AG04449 (cell line): ENCODE results near the gene SIPA1L3.
A peak's percentile ranks its signal among the peaks of the same experiment; 100 is the strongest.

Experiments used
- CTCF ChIA-PET: fragments of 350-600 bp; formaldehyde crosslinking; extraction: SDS; loops from one replicate; lab custom pipeline; 2021; ENCODE audit warnings: antibody characterized with exemption; lab: Yijun Ruan, JAX
- POLR2A ChIA-PET: fragments of 400-600, 350-600 bp; formaldehyde crosslinking; extraction: SDS; loops from one replicate; lab custom pipeline; 2020; ENCODE audit warnings: antibody characterized with exemption, inconsistent platforms; lab: Yijun Ruan, JAX
- DNase-seq: peaks from one replicate; pipeline ENCODE4 v3.0.0-alpha.2; 2010; ENCODE audit warnings: low read depth, low spot score
- H3K4me3 ChIP-seq: 2 replicates; pipeline ENCODE4 v1.5.1; 2011; ENCODE audit warnings: low read depth, mild to moderate bottlenecking, control low read depth, low read length
- TF ChIP-seq, protein P1 (sequence below): IDR thresholded peaks from one replicate; pipeline ENCODE4 v1.5.1; 2011; ENCODE audit warnings: mild to moderate bottlenecking, moderate library complexity, low read length, control low read depth, inconsistent platforms; ENCODE audit not compliant: insufficient read depth; ENCODE audit errors: missing control alignments

The SIPA1L3 gene

DNA sequence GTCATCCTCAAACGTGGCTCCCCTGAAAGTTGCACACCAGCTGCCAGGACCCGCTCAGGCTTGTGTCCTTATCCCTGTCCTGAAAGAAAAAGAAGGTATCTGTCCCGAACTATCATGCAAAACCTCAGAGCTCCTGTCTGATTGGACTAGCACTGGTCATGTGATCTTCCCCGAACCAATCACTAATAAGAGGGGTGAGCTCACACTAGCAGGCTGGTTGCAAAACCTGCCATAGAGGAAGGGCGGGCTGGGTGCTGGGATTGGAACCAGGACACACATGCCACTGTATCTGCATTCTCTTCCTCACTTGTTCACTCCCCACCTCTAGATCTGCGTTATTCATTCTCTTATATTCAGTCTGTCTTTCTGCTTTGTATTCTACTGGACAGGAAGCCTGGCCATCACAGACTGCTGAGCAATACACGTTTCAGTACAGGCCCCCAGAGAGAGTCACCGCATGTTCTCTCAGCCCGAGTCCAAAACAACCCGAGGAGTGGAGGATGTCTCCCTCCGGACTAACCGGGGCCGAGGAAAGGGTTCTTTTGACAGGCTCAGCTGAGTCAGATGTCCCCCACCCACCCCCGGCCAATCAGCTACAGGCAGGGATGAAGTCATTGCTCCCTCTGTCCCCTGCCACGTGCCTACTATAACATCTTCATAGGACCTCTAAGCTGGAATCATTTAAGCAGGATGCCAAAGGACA is 97.7 kb downstream of the SIPA1L3 start:
- ChIA-PET POLR2A (interaction anchor here (0.6 to 2.7 kb wide), 11 partner anchors 10 to 370 kb away, joined by 3 to 21 read pairs (median 4); partner anchors contain the start of genes PSMD8, SIPA1L3 and WDR87), CTCF (interaction anchor here (1.0 to 3.8 kb wide), 7 partner anchors 10 to 105 kb away, joined by 3 to 27 read pairs (median 3); partner anchors contain the start of genes SIPA1L3 and WDR87)
- TF ChIP-seq, protein P1, sequence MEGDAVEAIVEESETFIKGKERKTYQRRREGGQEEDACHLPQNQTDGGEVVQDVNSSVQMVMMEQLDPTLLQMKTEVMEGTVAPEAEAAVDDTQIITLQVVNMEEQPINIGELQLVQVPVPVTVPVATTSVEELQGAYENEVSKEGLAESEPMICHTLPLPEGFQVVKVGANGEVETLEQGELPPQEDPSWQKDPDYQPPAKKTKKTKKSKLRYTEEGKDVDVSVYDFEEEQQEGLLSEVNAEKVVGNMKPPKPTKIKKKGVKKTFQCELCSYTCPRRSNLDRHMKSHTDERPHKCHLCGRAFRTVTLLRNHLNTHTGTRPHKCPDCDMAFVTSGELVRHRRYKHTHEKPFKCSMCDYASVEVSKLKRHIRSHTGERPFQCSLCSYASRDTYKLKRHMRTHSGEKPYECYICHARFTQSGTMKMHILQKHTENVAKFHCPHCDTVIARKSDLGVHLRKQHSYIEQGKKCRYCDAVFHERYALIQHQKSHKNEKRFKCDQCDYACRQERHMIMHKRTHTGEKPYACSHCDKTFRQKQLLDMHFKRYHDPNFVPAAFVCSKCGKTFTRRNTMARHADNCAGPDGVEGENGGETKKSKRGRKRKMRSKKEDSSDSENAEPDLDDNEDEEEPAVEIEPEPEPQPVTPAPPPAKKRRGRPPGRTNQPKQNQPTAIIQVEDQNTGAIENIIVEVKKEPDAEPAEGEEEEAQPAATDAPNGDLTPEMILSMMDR = no peak
- DNase-seq = peak; percentile 94
- H3K4me3 ChIP-seq = peak overlapping the region; percentile 57

DNA sequence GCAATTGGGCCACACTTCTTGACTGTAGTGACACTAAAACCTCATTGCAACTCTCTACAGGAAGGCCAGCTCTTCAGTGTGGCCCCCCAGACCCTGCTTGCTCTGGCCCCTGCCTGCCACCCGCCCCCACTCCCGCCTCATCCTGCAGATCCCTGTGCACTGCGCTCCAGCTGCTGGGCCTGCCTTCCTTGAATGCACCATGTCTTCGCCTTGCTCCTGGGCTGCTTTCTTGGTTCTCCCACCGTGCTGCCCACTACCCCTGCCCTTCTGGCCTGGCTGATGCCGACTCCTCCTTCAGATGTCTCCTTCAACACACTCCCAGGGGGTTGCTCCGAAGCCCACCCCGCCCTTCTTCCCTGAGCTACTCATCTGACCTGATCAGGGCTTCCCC is 98.2 kb downstream of the SIPA1L3 start:
- CTCF ChIA-PET = interaction anchor here (1.0 to 3.8 kb wide), 4 partner anchors 15 to 106 kb away, joined by 3 to 27 read pairs (median 12); partner anchors contain the start of genes SIPA1L3 and WDR87
- no peak for DNase-seq
- POLR2A ChIA-PET = interaction anchor here (0.6 to 2.7 kb wide), 3 partner anchors 15 to 369 kb away, joined by 3 to 15 read pairs (median 6); partner anchors contain the start of gene PSMD8
- TF ChIP-seq, protein P1 = no peak
- peak overlapping the region; percentile 13 for H3K4me3 ChIP-seq

DNA sequence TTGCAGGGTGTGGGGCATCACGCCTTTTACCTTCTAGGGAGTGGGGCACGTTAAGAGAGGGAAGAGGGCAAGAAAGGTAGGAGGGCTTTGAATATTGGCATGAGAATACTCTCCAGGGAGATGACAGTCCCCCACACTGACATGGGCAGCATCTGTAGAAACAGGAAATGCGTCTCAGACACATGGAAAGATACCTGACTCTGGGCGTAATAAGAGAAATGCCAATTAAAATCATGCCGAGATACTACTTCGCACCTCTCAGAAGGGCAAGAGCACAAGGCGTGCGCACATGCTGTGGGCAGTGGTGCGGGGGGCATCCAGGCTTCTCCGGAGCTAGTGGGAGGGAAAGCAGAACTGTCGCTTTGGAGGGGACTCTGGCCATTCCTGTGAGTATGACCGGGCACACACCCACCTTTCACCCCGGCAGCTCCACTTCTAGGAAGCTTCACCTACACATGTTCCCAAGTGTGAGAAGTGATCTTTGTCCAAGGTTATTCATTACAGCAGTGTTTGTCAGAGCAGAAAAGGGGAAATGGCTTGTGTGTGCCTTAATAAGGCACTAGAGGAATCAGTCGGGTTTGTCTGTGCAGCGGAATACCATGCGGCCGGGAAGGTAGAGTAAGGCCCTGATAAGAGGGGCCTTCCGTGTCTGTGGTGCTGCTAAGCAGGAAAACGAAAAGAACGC is 99.5 kb downstream of the SIPA1L3 start:
- H3K4me3 ChIP-seq = no peak overlapping the region
- ChIA-PET POLR2A (no interaction called here), CTCF (no interaction called here)
- TF ChIP-seq, protein P1 = no peak
- no peak for DNase-seq

DNA sequence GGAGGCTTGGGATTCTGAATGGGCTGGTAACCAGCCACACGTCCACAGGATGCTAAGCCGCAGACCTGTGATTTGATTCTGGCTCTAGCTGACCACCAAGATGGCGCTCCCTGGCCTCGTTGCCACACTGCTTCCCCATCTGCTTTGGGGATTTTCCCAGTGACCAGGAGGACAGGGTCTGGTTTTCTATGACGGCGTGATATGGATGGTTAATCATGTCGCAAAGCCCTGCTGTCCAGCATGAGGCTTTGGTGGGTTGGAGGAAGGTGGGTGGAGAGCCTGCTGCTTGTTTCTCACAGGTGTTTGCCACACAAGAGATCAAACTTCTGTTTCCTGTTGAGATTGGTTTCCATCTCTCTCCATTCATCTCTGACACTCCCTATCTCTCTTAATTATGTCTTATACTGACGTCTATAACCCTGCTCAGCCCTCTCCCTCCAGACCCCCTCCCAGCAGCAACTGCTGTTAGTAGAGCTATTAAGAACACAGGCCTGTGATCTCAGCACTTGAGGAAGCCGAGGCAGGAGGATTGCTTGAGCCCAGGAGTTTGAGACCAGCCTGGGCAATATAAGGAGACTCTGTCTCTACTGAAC is 102.7 kb downstream of the SIPA1L3 start:
- no peak for DNase-seq
- CTCF ChIA-PET = no interaction called here
- TF ChIP-seq, protein P1 = no peak

DNA sequence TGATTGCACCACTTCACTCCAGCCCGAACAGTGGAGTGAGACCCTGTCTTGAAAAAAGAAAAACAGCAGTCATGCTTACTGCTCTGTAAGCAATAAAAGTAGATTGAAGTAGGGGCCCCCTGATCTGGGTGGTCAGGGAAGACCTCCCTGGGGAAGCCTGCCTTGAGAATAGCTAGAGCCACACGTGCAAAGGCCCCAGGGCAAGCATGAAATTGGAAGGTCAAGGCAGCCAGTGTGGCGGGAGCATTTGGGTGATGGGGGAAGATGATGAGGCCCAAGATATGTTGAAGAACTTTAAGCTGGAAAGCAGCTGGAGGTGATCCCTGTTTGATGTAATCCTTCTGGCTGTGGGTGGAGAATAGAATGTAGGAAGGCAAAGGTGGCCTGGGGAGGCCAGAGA is 104.4 kb downstream of the SIPA1L3 start:
- CTCF ChIA-PET = interaction anchor here (0.8 to 1.5 kb wide), 2 partner anchors 12 to 109 kb away, joined by 4 to 6 read pairs; no protein-coding TSS in a partner anchor
- no peak for DNase-seq
- no peak overlapping the region for H3K4me3 ChIP-seq
- POLR2A ChIA-PET = no interaction called here
- TF ChIP-seq, protein P1 = no peak

More for the DNA sequence above, 102.7 kb downstream of the SIPA1L3 start:
- H3K4me3 ChIP-seq = no peak overlapping the region
- POLR2A ChIA-PET = no interaction called here
